HG02885 (cell line): ENCODE measurements around the gene NTRK1.

Experiments used
- ATAC-seq: cut with Tn5 transposase; IDR thresholded peaks from one replicate; pipeline ENCODE4 v1.9.1; 2021; ENCODE audit warnings: mild to moderate bottlenecking; ENCODE audit not compliant: unreplicated experiment, poor library complexity

NTRK1 gene

GRCh38 chr1:156895455-156895812, 34.8 kb downstream of the NTRK1 start:
- no peak for ATAC-seq

- ATAC-seq: no peak
These were observed 35.3 kb downstream of the NTRK1 start for GRCh38 chr1:156895927-156896326.

GRCh38 chr1:156896490-156897033, 35.9 kb downstream of the NTRK1 start:
- ATAC-seq: no peak

GRCh38 chr1:156897078-156897825, 36.6 kb downstream of the NTRK1 start:
- no peak for ATAC-seq

- no peak for ATAC-seq
These were observed 37.5 kb downstream of the NTRK1 start for GRCh38 chr1:156898161-156898566.

- no peak for ATAC-seq
These were observed 38.5 kb downstream of the NTRK1 start for GRCh38 chr1:156898971-156899664.

GRCh38 chr1:156899956-156900718, 39.5 kb downstream of the NTRK1 start:
- no peak for ATAC-seq

- ATAC-seq: no peak
These were observed 40.4 kb downstream of the NTRK1 start for GRCh38 chr1:156900896-156901589.

GRCh38 chr1:156901590-156901900, 40.9 kb downstream of the NTRK1 start:
- ATAC-seq: no peak

- ATAC-seq: no peak
These were observed 41.6 kb downstream of the NTRK1 start for GRCh38 chr1:156901966-156902915.

- ATAC-seq: no peak
These were observed 42.8 kb downstream of the NTRK1 start for GRCh38 chr1:156903328-156904091.

GRCh38 chr1:156904187-156904959, 43.7 kb downstream of the NTRK1 start:
- ATAC-seq: no peak

GRCh38 chr1:156905176-156905575, 44.5 kb downstream of the NTRK1 start:
- ATAC-seq: no peak

GRCh38 chr1:156905651-156906050, 45.0 kb downstream of the NTRK1 start:
- ATAC-seq: no peak

GRCh38 chr1:156906206-156906906, 45.7 kb downstream of the NTRK1 start:
- ATAC-seq: no peak

- ATAC-seq: no peak
These were observed 47.9 kb downstream of the NTRK1 start for GRCh38 chr1:156908541-156908940.

GRCh38 chr1:156908955-156909354, 48.3 kb downstream of the NTRK1 start:
- no peak for ATAC-seq
